SU-DHL-6 (cell line): ENCODE data around the gene C3orf33.

Experiments used
- EZH2phosphoT487 ChIP-seq: fragments of 200-600 bp; sonication (generic), shearing (Covaris generic); conservative IDR thresholded peaks from 2 replicates; pipeline ENCODE4 v1.6.1; 2018; ENCODE audit warnings: mild to moderate bottlenecking, antibody characterized with exemption, low read length, moderate library complexity, mixed read lengths
- TF ChIP-seq, protein P1 (sequence below): fragments of 200-600 bp; sonication (generic); IDR thresholded peaks from one replicate; pipeline ENCODE4 v1.5.1; 2017; ENCODE audit warnings: antibody characterized with exemption, mild to moderate bottlenecking, low read length, moderate library complexity; ENCODE audit not compliant: insufficient read depth, poor library complexity, severe bottlenecking

DNA sequence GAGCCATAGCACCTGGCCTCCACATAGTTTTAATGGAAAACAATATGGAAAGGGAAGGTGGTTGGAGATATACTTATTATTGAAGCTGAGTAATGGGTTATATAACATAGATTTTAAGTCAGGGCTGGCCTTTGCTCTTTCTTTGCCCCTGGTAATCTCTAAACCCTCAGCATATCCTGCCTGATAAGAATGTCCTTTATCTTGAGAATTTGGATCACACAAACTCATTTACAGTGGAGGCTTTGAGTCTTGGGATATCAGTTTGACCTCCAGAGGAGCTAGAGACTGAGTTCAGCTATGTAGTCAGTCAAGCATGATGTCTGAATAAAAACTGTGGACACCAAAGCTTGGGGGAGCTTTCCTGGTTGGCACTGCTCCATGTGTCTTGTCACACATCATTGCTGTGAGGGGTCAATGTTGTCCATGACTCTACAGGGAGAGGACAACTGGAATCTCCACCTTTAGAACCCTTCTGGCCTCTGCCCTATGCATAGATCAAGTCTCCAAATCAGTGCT is 9.0 kb upstream of the C3orf33 start:
- TF ChIP-seq, protein P1, sequence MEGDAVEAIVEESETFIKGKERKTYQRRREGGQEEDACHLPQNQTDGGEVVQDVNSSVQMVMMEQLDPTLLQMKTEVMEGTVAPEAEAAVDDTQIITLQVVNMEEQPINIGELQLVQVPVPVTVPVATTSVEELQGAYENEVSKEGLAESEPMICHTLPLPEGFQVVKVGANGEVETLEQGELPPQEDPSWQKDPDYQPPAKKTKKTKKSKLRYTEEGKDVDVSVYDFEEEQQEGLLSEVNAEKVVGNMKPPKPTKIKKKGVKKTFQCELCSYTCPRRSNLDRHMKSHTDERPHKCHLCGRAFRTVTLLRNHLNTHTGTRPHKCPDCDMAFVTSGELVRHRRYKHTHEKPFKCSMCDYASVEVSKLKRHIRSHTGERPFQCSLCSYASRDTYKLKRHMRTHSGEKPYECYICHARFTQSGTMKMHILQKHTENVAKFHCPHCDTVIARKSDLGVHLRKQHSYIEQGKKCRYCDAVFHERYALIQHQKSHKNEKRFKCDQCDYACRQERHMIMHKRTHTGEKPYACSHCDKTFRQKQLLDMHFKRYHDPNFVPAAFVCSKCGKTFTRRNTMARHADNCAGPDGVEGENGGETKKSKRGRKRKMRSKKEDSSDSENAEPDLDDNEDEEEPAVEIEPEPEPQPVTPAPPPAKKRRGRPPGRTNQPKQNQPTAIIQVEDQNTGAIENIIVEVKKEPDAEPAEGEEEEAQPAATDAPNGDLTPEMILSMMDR, result no peak
- TF ChIP-seq EZH2phosphoT487, result no peak
